ENCODE measurements around the gene LMF1.

DNA sequence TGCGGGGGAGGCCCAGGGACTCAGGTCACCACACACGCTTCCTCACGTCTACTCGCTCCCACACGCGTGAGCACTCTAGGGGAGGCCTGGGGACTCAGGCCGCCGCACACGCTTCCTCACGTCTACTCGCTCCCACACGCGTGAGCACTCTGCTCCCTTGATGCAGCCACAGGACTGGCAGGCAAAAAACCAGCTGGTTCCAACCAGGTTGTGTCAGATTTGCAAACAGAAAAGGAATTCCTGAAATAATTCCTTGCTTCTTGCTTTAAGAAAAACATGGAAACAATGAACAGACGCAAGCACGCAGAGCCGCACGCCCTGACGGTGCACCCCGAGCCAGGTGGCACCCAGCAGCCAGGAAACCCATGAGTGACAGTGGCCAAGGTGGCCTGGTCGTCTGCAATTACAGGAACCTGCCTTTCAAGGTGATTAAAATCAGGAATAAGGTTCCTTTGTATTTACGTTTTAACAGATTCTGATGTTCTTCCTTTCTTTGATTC lies 37.9 kb downstream of the LMF1 start:
- TF ChIP-seq POLR2A (IDR thresholded peaks at IDR 0.05): no peak
- TF ChIP-seq, protein P1, sequence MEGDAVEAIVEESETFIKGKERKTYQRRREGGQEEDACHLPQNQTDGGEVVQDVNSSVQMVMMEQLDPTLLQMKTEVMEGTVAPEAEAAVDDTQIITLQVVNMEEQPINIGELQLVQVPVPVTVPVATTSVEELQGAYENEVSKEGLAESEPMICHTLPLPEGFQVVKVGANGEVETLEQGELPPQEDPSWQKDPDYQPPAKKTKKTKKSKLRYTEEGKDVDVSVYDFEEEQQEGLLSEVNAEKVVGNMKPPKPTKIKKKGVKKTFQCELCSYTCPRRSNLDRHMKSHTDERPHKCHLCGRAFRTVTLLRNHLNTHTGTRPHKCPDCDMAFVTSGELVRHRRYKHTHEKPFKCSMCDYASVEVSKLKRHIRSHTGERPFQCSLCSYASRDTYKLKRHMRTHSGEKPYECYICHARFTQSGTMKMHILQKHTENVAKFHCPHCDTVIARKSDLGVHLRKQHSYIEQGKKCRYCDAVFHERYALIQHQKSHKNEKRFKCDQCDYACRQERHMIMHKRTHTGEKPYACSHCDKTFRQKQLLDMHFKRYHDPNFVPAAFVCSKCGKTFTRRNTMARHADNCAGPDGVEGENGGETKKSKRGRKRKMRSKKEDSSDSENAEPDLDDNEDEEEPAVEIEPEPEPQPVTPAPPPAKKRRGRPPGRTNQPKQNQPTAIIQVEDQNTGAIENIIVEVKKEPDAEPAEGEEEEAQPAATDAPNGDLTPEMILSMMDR (IDR thresholded peaks at IDR 0.05): no peak
- TF ChIP-seq EP300 (IDR thresholded peaks at IDR 0.05): no peak

Data from upper lobe of left lung (tissue), 4 donors.